GM12878 (cell line): ENCODE measurements around the gene FCGR3B. TPM values are rescaled to one million over a fixed set of nuclear protein-coding genes. Genes with fewer than 3 reads are reported as not detected.

Experiments
- ATAC-seq: fragments of 200-7000 bp; cut with Tn5 transposase; 3 replicates; pipeline ENCODE4 v1.9.1; 2020; ENCODE audit warnings: mild to moderate bottlenecking, moderate library complexity
- Bru-seq: library from RNA; stranded (reverse); fragments of 400-500 nt; gene quantifications from one replicate; lab custom pipeline; 2021; lab: Mats Ljungman, UMichigan
- BruChase-seq, 2 experiments: library from RNA; stranded (reverse); fragments of 400-500 nt; gene quantifications; one replicate each; lab custom pipeline; 2021; lab: Mats Ljungman, UMichigan
- BruUV-seq: library from RNA; stranded (reverse); fragments of 400-500 nt; replicated peaks from 2 replicates; lab custom pipeline; 2021; lab: Mats Ljungman, UMichigan
- CTCF ChIA-PET: fragments of 300-600 bp; sonication (Branson Sonifier 250); formaldehyde crosslinking; extraction: SDS; loops from one replicate; lab custom pipeline; 2021; ENCODE audit warnings: inconsistent platforms; lab: Yijun Ruan, JAX
- POLR2A ChIA-PET: fragments of 350-600 bp; formaldehyde crosslinking; extraction: SDS; loops from one replicate; lab custom pipeline; 2021; ENCODE audit warnings: inconsistent platforms; lab: Charles Lee
- RAD21 ChIA-PET: fragments of 300-600 bp; sonication (Branson Sonifier 250); formaldehyde crosslinking; loops from one replicate; lab custom pipeline; 2023; ENCODE audit warnings: antibody characterized with exemption; ENCODE audit not compliant: unreplicated experiment; lab: Charles Lee
- SMC1A ChIA-PET: fragments of 300-600 bp; sonication (Branson Sonifier 250); formaldehyde crosslinking; loops from one replicate; lab custom pipeline; 2023; ENCODE audit not compliant: unreplicated experiment, uncharacterized antibody; lab: Charles Lee
- DNase-seq: peaks from one replicate; pipeline ENCODE4 v3.0.0-alpha.2; 2011; ENCODE audit warnings: low read depth, low spot score
- FAIRE-seq: peaks from 3 replicates; lab custom pipeline; 2011; peaks lifted over from hg19 to GRCh38; lab: Jason Lieb, UNC
- H2AFZ ChIP-seq: 2 replicates; pipeline ENCODE4 v1.6.0; 2011; ENCODE audit warnings: low read depth, low read length, control low read depth; ENCODE audit not compliant: control insufficient read depth
- H3K27ac ChIP-seq: 2 replicates; pipeline ENCODE4 v1.5.1; 2011; ENCODE audit warnings: control low read depth; ENCODE audit not compliant: control insufficient read depth, insufficient read depth
- H3K27me3 ChIP-seq, 2 experiments: replicated peaks in 1 of 2; 2 replicates each; pipeline versions ENCODE4 v1.6.0 to v1.6.1; 2011; ENCODE audit warnings: low read length in 1 of 2; ENCODE audit not compliant: control insufficient read depth in 2 of 2, insufficient read depth in 2 of 2
- H3K36me3 ChIP-seq, 2 experiments: 2 replicates each; pipeline ENCODE4 v1.5.1; 2011; ENCODE audit warnings: low read length in 1 of 2; ENCODE audit not compliant: control insufficient read depth in 2 of 2, insufficient read depth in 2 of 2
- H3K4me1 ChIP-seq: 2 replicates; pipeline ENCODE4 v1.6.1; 2011; ENCODE audit warnings: mild to moderate bottlenecking, low read length, moderate library complexity, mixed read lengths; ENCODE audit not compliant: control insufficient read depth, insufficient read depth
- H3K4me2 ChIP-seq: 2 replicates; pipeline ENCODE4 v1.6.0; 2011; ENCODE audit warnings: control low read depth; ENCODE audit not compliant: control insufficient read depth, insufficient read depth
- H3K4me3 ChIP-seq: fragments of 200-600 bp; sonication (generic); 2 replicates; pipeline ENCODE4 v1.5.1; 2016
- H3K79me2 ChIP-seq: 2 replicates; pipeline ENCODE4 v1.6.0; 2011; ENCODE audit warnings: low read length; ENCODE audit not compliant: control insufficient read depth, insufficient read depth
- H3K9ac ChIP-seq: 2 replicates; pipeline ENCODE4 v1.8.0; 2011; ENCODE audit warnings: low read length, control low read depth, mixed read lengths; ENCODE audit not compliant: control insufficient read depth, insufficient read depth
- H3K9me3 ChIP-seq: replicated peaks from 3 replicates; pipeline ENCODE4 v1.5.1; 2011; ENCODE audit warnings: mild to moderate bottlenecking, low read length; ENCODE audit not compliant: control insufficient read depth, insufficient read depth
- H4K20me1 ChIP-seq: 2 replicates; pipeline ENCODE4 v1.6.0; 2011; ENCODE audit not compliant: control insufficient read depth, insufficient read depth
- CHD4 ChIP-seq: fragments of 200-600 bp; sonication (generic); IDR thresholded peaks from 2 replicates; pipeline ENCODE4 v1.6.1; 2016; ENCODE audit warnings: mild to moderate bottlenecking
- IKZF2 ChIP-seq, 2 experiments: fragments of 450-650 bp; IDR thresholded peaks; 2 replicates each; pipeline ENCODE4 v1.6.1; 2017; ENCODE audit warnings: mild to moderate bottlenecking in 2 of 2, moderate library complexity in 2 of 2
- MEF2A ChIP-seq: IDR thresholded peaks from 2 replicates; pipeline ENCODE4 v1.6.1; 2011; ENCODE audit warnings: low read depth, mild to moderate bottlenecking, low read length, moderate library complexity; ENCODE audit not compliant: insufficient read depth
- SIN3A ChIP-seq: IDR thresholded peaks from 2 replicates; pipeline ENCODE4 v1.6.1; 2012; ENCODE audit warnings: low read depth, low read length, improper control_type of control experiment
- ZNF592 ChIP-seq: fragments of 450-650 bp; IDR thresholded peaks from 2 replicates; pipeline ENCODE4 v1.6.1; 2017; ENCODE audit warnings: mild to moderate bottlenecking, moderate library complexity
- WGBS: methylation state at CpG from one replicate; pipeline ENCODE4 v1.1.6; 2016; ENCODE audit warnings: low lambda C conversion rate; ENCODE audit not compliant: insufficient replicate concordance, insufficient coverage; ENCODE audit errors: missing lambda C conversion rate; 5-methylcytosine and 5-hydroxymethylcytosine counted together
- in situ Hi-C: fragments of 300-500 bp; cut with MboI; formaldehyde crosslinking; loops from 9 replicates; pipeline ENCODE4 v1.14.3; 2018; ENCODE audit warnings: mixed read lengths
- intact Hi-C: fragments of 100-400 bp; cut with micrococcal nuclease; formaldehyde crosslinking; loops from one replicate; pipeline ENCODE4 v1.14.2; 2022; ENCODE audit not compliant: unreplicated experiment
- long read RNA-seq, 2 experiments: library from polyadenylated mRNA; unstranded; transcript quantifications; one replicate each; pipeline ENCODE4 v2.0.0, GENCODE V29; 2019 to 2020
- polyA minus RNA-seq, 3 experiments: library from RNA; depleted of rRNA, polyadenylated mRNA; stranded (reverse); fragments of >200 nt; gene quantifications; 2 replicates each; pipeline ENCODE4 v1.2.3, GENCODE V29; 2011
- polyA plus RNA-seq, 11 experiments: library from polyadenylated mRNA; depleted of rRNA in 4 of 11; unstranded in 6 of 11; stranded (reverse) in 5 of 11; fragments of >200 nt; fragmentation: Nextera tagmentation in 4 of 11; fragmentation: Illumina TruSeq in 1 of 11; extraction: Ambion mirVana in 4 of 11; extraction: Trizol in 1 of 11; gene quantifications; 1 replicate in 1 of 11; 2 replicates in 10 of 11; pipeline versions ENCODE4 v1.2.1 to v1.2.3, GENCODE V29; 2011 to 2016; ENCODE audit warnings: inconsistent platforms in 2 of 11, missing spikeins in 2 of 11, low read depth in 1 of 11
- total RNA-seq, 4 experiments: library from RNA; depleted of rRNA in 3 of 4; stranded (reverse); fragments of >200 nt in 3 of 4; fragmentation: Illumina TruSeq in 1 of 4; extraction: Trizol in 1 of 4; gene quantifications; 2 replicates each; pipeline versions ENCODE4 v1.2.1 to v1.2.3, GENCODE V29; 2013 to 2021

The FCGR3B gene
- total RNA-seq (2013; cell fraction: nucleolus; rRNA removed), result not detected in 2 replicates
- not detected in 2 replicates for total RNA-seq (2014; rRNA removed)
- not detected in 2 replicates for total RNA-seq (2014; rRNA removed; fragmentation: Illumina TruSeq; extraction: Trizol)
- total RNA-seq (2021), result not detected in 2 replicates
- not detected for polyA plus RNA-seq (2011; ENCODE audit: low read depth)
- polyA plus RNA-seq (2011; rRNA removed), result not detected in 2 replicates
- not detected in 2 replicates for polyA plus RNA-seq (2011; cell fraction: cytosol; rRNA removed)
- not detected in 2 replicates for polyA plus RNA-seq (2011; cell fraction: nucleus; rRNA removed)
- polyA plus RNA-seq (2012), result not detected in 2 replicates
- not detected in 2 replicates for polyA plus RNA-seq (2014; fragmentation: Illumina TruSeq; extraction: Trizol)
- not detected for polyA plus RNA-seq (2014; fragmentation: Nextera tagmentation; extraction: Ambion mirVana)
- not detected in 2 replicates for polyA plus RNA-seq (2014; rRNA removed)
- not detected for polyA plus RNA-seq (2016; fragmentation: Nextera tagmentation; extraction: Ambion mirVana)
- polyA minus RNA-seq (2011; rRNA and poly(A)+ RNA removed), result not detected in 2 replicates
- polyA minus RNA-seq (2011; cell fraction: cytosol; rRNA and poly(A)+ RNA removed), result not detected in 2 replicates
- not detected in 2 replicates for polyA minus RNA-seq (2011; cell fraction: nucleus; rRNA and poly(A)+ RNA removed)
- not detected for Bru-seq, nascent RNA
- BruChase-seq, experiment 1, labeled RNA remaining after a 6-hour chase, result not detected
- BruChase-seq, experiment 2, labeled RNA remaining after a 2-hour chase, result percentile 9 among the genes with signal in this experiment
- long read RNA-seq, experiment 1, result 0 reads
- long read RNA-seq, experiment 2, result 0 reads

- 86% methylated on average over 4 of the region's 4 CpGs for WGBS
- intact Hi-C loops, result no loop called here
- no peaks in the 10 kb centered on the region for H3K36me3 ChIP-seq
- no peaks in the 10 kb centered on the region for H3K9me3 ChIP-seq
- RAD21 ChIA-PET, result no interaction called here
- BruUV-seq, result no TSS peak
- no peak within 1 kb of the TSS for H3K4me3 ChIP-seq
- in situ Hi-C loops, result no loop called here
- DNase-seq, result no peak
- H3K27me3 ChIP-seq, result no peaks in the 10 kb centered on the region
- no peak within 1 kb of the TSS for H3K4me2 ChIP-seq
- CTCF ChIA-PET, result no interaction called here
- no peak within 1 kb of the TSS for H3K27ac ChIP-seq
- FAIRE-seq, result no peak
- H4K20me1 ChIP-seq, result no peaks in the 10 kb centered on the region
- H3K9ac ChIP-seq, result no peak within 1 kb of the TSS
- TF ChIP-seq SIN3A, result no peak
- TF ChIP-seq IKZF2 (IDR thresholded peaks at IDR 0.05), result no peak
- no peak for TF ChIP-seq CHD4
- TF ChIP-seq MEF2A, result no peak
- TF ChIP-seq, all 136 proteins: peak for 0
- no peaks in the 10 kb centered on the region for H3K79me2 ChIP-seq
- H3K4me1 ChIP-seq, result no peaks in the 10 kb centered on the region
- no peak within 1 kb of the TSS for H2AFZ ChIP-seq
- ChIA-PET SMC1A (no interaction called here), POLR2A (no interaction called here)
- ATAC-seq, result no peak
Observed at GRCh38 chr1:161631076-161631475, at the start of gene FCGR3B. TSS of gene FCGR3B (minus strand) at chr1:161631176. CDS start at chr1:161631094, 82 bp downstream.

- no peaks in the 10 kb centered on the region for H3K27me3 ChIP-seq
- ChIA-PET CTCF (no interaction called here), POLR2A (no interaction called here), SMC1A (no interaction called here), RAD21 (no interaction called here)
- H3K4me3 ChIP-seq, result no peak overlapping the region
- no peak overlapping the region for H3K4me2 ChIP-seq
- intact Hi-C loops (no loop called here), in situ Hi-C loops (no loop called here)
- no peak overlapping the region for H2AFZ ChIP-seq
- H3K9ac ChIP-seq, result no peak overlapping the region
- no peak for DNase-seq
- ATAC-seq, result no peak
- peaks cover 0 to 10% of the 10 kb centered on the region in 2 experiments; a peak in 2 of 4 replicates for H3K36me3 ChIP-seq
- no peak for FAIRE-seq
- BruUV-seq, result no TSS peak
- no peaks in the 10 kb centered on the region for H3K4me1 ChIP-seq
- WGBS, result 95% methylated on average over 3 of the region's 3 CpGs
- H3K27ac ChIP-seq, result no peak overlapping the region
- TF ChIP-seq IKZF2 (IDR thresholded peaks at IDR 0.05) (no peak), ZNF592 (no peak), MEF2A (no peak)
- no peaks in the 10 kb centered on the region for H4K20me1 ChIP-seq
- H3K9me3 ChIP-seq, result no peaks in the 10 kb centered on the region
- H3K79me2 ChIP-seq, result no peaks in the 10 kb centered on the region
Observed at GRCh38 chr1:161678500-161678899, 47.5 kb upstream of the FCGR3B start.
